ENCODE measurements around the gene GALNT3.

Gene GALNT3

DNA sequence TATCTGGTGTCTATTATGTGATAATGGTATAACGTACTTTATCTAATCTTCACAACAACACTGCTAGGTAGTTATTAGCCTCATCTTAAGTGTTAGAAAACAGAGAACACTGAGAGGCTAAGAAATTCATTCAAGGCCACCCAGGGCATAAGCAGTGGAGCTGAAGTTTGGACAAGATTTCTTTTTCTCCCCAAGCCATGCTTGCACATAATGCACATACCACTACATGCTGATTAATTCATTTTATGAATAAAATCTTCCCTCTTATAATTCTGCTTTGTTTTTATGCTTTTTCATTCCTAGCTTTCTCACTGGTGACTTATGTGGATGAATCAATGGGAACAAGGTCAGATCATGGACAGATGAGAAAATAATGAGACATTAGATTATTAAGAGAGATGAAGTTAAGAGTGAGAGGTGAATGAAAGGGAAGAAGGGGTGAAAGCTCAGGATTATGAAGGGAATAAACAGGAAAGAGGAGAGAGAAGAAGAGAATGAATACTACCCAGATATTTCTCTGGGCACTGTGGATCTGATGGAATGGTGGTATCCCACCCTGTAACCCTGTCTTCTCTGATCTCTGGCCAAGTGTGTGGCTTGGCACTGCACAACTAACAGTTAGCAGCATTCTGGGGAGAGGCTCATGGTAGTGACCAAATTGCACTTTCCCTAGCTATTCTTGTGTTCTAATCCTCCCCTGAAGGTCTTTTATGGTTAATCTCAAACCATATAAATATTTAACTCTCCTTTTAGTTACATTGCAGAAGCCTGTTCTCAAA, 17.7 kb upstream of the GALNT3 start:
- TF ChIP-seq, protein P1, sequence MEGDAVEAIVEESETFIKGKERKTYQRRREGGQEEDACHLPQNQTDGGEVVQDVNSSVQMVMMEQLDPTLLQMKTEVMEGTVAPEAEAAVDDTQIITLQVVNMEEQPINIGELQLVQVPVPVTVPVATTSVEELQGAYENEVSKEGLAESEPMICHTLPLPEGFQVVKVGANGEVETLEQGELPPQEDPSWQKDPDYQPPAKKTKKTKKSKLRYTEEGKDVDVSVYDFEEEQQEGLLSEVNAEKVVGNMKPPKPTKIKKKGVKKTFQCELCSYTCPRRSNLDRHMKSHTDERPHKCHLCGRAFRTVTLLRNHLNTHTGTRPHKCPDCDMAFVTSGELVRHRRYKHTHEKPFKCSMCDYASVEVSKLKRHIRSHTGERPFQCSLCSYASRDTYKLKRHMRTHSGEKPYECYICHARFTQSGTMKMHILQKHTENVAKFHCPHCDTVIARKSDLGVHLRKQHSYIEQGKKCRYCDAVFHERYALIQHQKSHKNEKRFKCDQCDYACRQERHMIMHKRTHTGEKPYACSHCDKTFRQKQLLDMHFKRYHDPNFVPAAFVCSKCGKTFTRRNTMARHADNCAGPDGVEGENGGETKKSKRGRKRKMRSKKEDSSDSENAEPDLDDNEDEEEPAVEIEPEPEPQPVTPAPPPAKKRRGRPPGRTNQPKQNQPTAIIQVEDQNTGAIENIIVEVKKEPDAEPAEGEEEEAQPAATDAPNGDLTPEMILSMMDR (conservative IDR thresholded peaks at IDR 0.05) = no peak
- no peak overlapping the region for H3K27ac ChIP-seq

- no peak overlapping the region for H3K27ac ChIP-seq
- TF ChIP-seq, protein P1 (conservative IDR thresholded peaks at IDR 0.05) = no peak
Measured at GRCh38 chr2:165810418-165810817, 16.4 kb upstream of the GALNT3 start.

DNA sequence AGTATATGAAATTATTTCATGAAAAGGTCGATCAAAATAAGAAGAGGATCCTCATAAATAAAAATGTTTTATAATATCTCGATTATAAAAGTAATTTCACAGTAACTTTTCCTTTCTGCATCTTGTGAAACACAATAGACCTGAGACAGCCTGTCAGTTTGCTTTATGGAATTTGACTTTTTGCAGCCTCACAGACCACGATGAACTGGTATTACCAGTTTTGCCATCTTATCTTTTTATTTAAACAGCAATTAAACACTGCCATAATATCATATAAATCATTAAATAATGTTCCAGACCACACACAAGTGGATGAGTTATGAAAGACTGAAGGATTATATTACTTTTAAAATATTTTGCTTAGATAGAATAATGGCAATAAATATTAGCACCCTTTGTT, 10.7 kb upstream of the GALNT3 start:
- H3K27ac ChIP-seq = peak overlapping the region; percentile 96
- TF ChIP-seq, protein P1 (conservative IDR thresholded peaks at IDR 0.05) = no peak

DNA sequence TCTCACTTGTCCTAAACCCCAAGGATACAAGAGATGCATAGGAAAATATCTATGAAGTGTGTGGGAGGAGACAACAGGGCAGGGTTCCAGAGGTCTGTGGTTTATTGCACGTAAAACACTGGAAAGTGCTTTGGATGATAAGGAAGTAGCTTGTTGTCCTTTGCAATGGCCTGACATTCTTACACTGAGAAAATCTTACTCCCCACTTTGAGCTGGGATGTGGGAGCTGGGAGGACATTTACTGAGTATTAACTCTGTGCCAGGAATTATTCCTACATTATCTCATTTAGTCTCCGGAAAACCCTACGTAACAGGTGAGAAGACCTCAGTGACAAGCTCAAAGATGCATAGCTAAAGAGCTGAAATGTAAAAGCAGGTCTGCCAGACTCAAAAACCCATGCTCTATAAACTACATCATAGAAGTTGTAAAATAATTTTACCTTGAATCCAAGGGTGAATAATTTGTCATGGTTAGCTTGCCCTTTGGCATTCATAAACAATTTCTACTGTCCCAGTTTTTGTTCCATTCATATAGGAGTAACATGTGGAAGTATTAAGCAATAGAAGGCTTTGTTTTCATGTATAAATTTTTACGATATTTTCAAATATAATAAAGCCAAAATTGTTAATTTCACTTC, 9.2 kb upstream of the GALNT3 start:
- TF ChIP-seq, protein P1 (conservative IDR thresholded peaks at IDR 0.05) = no peak
- peak overlapping the region; percentile 96 for H3K27ac ChIP-seq

DNA sequence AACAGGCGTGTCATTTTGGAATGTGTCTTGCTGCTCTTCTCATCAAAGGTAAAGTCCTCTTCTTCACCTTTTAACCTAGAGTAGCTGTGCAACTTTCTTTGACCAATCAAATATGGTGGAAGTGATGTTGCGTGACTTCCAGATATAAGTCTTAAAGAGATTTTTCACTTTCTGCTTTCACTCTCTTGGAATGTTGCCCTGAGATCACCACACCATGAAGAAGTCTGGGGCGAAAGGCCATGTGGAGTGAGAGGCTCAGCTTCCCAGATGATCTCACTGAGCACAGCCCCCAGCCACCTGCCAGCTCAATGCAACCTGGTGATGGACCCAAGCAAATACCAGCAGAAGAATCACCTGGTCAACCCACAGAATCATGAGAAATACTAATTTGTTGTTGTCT, 7.1 kb upstream of the GALNT3 start:
- H3K27ac ChIP-seq = peak overlapping the region; percentile 96; the same call in 1 of the 2 replicates
- TF ChIP-seq, protein P1 (conservative IDR thresholded peaks at IDR 0.05) = no peak

DNA sequence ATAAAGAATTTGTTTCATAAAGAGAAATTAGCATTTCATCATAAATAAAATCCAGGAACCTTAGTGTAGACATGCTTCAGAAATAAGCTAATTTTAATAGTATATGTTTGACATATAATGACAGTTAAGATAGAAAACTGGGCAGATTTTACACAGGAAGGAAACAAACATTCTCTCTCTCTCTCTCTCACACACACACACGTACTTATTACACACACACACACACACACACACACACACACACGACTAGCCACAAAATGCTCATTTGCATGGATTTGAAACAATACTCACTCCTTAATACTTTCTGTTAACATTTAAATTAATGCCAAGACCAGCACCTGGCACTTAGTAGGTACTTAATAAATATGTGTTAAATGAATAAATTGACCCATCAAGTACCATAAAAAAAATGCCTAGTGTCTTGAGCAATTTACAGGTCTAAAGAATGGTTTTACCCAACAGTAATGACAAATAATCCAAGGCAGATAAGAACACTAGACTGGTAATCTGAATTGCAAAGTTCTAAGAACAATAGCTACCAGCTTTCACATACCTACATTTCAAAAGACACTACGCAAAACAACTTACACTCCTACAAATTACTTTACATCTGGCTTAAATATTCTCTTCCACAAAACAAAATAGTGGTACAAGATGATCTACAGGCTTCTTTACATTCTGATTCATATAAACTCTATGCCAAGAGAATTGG, 2.9 kb upstream of the GALNT3 start:
- H3K27ac ChIP-seq = 0 out of 2 replicates have a peak overlapping the region, but pooled peaks have one; percentile 4
- TF ChIP-seq, protein P1 (conservative IDR thresholded peaks at IDR 0.05) = no peak

- H3K27ac ChIP-seq = peak overlapping the region; percentile 99; the same call in 1 of the 2 replicates
Measured at GRCh38 chr2:165796129-165796528, 2.1 kb upstream of the GALNT3 start.

More at GRCh38 chr2:165796129-165796528, 2.1 kb upstream of the GALNT3 start:
- TF ChIP-seq, protein P1 (conservative IDR thresholded peaks at IDR 0.05) = no peak
